ENCODE measurements around the gene LIX1L.

DNA sequence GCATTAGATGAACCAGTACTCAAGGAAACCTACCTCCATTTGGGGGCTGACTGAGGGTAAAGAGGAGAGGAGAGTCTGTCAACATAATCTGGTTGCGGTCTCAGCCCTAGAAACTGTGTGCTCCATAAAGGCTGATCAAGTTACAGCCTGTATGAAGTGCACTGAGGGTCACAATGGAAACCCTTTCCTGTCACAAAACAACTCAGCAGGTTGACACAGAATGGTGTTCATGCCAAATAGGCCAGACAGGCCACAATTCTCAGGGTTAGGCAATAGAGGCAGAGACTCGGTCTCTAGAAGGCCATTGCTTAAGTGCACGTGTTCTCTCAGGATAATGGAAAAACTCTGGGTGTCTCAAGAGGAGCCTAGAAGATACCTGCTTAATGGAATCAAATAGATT lies 68.1 kb downstream of the LIX1L start:
- TF ChIP-seq CTCF (IDR thresholded peaks at IDR 0.05) (no peak), POLR2A (IDR thresholded peaks at IDR 0.05) (no peak)
